H1 (cell line): ENCODE measurements around the gene MPND. TPM values are rescaled to one million over a fixed set of nuclear protein-coding genes. Genes with fewer than 3 reads are reported as not detected.

Source experiments
- BCL11A ChIP-seq, 2 experiments: IDR thresholded peaks; one replicate each; pipeline ENCODE4 v1.6.1; 2011; ENCODE audit warnings: low read depth in 2 of 2, low read length in 2 of 2, mild to moderate bottlenecking in 2 of 2
- E2F6 ChIP-seq: IDR thresholded peaks from 2 replicates; pipeline ENCODE4 v1.6.1; 2012; ENCODE audit warnings: inconsistent platforms
- EZH2 ChIP-seq: fragments of 200-600 bp; sonication (generic); IDR thresholded peaks from 2 replicates; pipeline ENCODE4 v1.7.1; 2012; ENCODE audit warnings: low read depth, mild to moderate bottlenecking, moderate library complexity, low read length, inconsistent platforms; ENCODE audit not compliant: severe bottlenecking
- FOSL1 ChIP-seq: IDR thresholded peaks from 2 replicates; pipeline ENCODE4 v1.6.1; 2011; ENCODE audit warnings: mild to moderate bottlenecking, low read depth, low read length, moderate library complexity; ENCODE audit not compliant: insufficient read depth
- TAF7 ChIP-seq: optimal IDR thresholded peaks from 2 replicates; pipeline ENCODE3; 2011; ENCODE audit warnings: low read depth, mild to moderate bottlenecking, inconsistent platforms, low read length, moderate library complexity, borderline replicate concordance
- USF2 ChIP-seq: IDR thresholded peaks from 2 replicates; pipeline ENCODE4 v1.6.1; 2011; ENCODE audit warnings: low read length, improper control_type of control experiment
- YY1 ChIP-seq: IDR thresholded peaks from 2 replicates; pipeline ENCODE4 v1.6.1; 2011; ENCODE audit warnings: low read depth, mild to moderate bottlenecking, low read length
- polyA plus RNA-seq, 7 experiments: library from polyadenylated mRNA; depleted of rRNA in 3 of 7; stranded (reverse) in 5 of 7; unstranded in 2 of 7; fragments of >200 nt in 5 of 7; fragments of 200-250 nt in 2 of 7; gene quantifications; 1 replicate in 5 of 7; 2 replicates in 1 of 7; 4 replicates in 1 of 7; pipeline versions ENCODE4 v1.2.1 to v1.2.3, GENCODE V29; 2011 to 2013; ENCODE audit warnings: missing spikeins in 2 of 7, mixed read lengths in 2 of 7
- total RNA-seq: library from RNA; stranded (reverse); fragmentation: NEBNext Ultra II Directional; extraction: Animal tissue kit (Norgen Biotek cat#: 25700); gene quantifications from 2 replicates; pipeline ENCODE4 v1.2.1, GENCODE V29; 2021

The MPND gene
- total and polyA plus RNA-seq, 2 of the 8 experiments (the other 6 are each of a cell fraction or from before 2014, with no cell fraction given) = 22.9 to 27.7 TPM

GRCh38 chr19:4354282-4354681 lies 10.9 kb downstream of the MPND start (continued):
- TF ChIP-seq EZH2 (no peak), E2F6 (no peak), YY1 (no peak), FOSL1 (no peak), TAF7 (no peak), BCL11A (IDR thresholded peaks at IDR 0.05; ENCODE audit: low read depth in 2 of 2, low read length in 2 of 2) (no peak), USF2 (no peak)
